ENCODE results near the gene LRP4.

DNA sequence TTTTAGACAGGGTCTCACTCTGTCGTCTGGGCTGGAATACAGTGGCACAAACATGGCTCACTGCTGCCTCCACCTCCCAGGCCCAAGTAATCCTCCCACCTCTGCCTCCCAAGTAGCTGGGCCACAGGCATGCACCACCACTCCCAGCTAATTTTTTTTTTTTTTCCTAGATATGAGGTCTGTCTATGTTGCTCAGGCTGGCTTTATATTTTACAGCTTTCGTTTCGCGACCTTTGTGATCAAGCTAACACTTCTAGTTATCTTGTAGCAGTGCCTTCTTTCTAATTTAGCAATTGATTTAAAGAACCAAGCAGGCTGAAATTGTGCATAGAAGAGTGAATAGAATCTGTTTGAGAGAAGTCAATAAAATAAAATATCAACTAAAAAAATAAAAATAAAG lies 83.5 kb downstream of the LRP4 start:
- TF ChIP-seq, protein P1, sequence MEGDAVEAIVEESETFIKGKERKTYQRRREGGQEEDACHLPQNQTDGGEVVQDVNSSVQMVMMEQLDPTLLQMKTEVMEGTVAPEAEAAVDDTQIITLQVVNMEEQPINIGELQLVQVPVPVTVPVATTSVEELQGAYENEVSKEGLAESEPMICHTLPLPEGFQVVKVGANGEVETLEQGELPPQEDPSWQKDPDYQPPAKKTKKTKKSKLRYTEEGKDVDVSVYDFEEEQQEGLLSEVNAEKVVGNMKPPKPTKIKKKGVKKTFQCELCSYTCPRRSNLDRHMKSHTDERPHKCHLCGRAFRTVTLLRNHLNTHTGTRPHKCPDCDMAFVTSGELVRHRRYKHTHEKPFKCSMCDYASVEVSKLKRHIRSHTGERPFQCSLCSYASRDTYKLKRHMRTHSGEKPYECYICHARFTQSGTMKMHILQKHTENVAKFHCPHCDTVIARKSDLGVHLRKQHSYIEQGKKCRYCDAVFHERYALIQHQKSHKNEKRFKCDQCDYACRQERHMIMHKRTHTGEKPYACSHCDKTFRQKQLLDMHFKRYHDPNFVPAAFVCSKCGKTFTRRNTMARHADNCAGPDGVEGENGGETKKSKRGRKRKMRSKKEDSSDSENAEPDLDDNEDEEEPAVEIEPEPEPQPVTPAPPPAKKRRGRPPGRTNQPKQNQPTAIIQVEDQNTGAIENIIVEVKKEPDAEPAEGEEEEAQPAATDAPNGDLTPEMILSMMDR (IDR thresholded peaks at IDR 0.05), result no peak
- no peak for TF ChIP-seq POLR2A (IDR thresholded peaks at IDR 0.05)

All from body of pancreas (tissue), 4 donors.